K562 (cell line): ENCODE measurements around the gene PACSIN2. TPM values are rescaled to one million over a fixed set of nuclear protein-coding genes. Genes with fewer than 3 reads are reported as not detected.

Experiments used
- ATAC-seq: fragments of 200-7000 bp; cut with Tn5 transposase; 3 replicates; pipeline ENCODE4 v1.9.1; 2020; ENCODE audit warnings: moderate library complexity
- BruUV-seq: library from RNA; stranded (reverse); fragments of 400-500 nt; replicated peaks from 2 replicates; lab custom pipeline; 2021; lab: Mats Ljungman, UMichigan
- CTCF ChIA-PET: fragments of 300-600 bp; formaldehyde crosslinking; extraction: SDS; loops from one replicate; lab custom pipeline; 2021; ENCODE audit warnings: low intra/inter-chr PET ratio; lab: Yijun Ruan, JAX
- POLR2A ChIA-PET: fragments of 300-600, 350-650 bp; sonication (Branson Sonifier 250); formaldehyde crosslinking; extraction: SDS; loops from one replicate; lab custom pipeline; 2021; ENCODE audit warnings: antibody characterized with exemption, inconsistent platforms; lab: Yijun Ruan, JAX
- DNase-seq, 4 experiments: peaks; one replicate each; pipeline versions ENCODE4 v3.0.0 to v3.0.0-alpha.2; 2011 to 2018; ENCODE audit warnings: low spot score in 3 of 4, mixed read lengths in 3 of 4; ENCODE audit errors: extremely low read depth in 1 of 4
- FAIRE-seq: peaks from 2 replicates; lab custom pipeline; 2011; peaks lifted over from hg19 to GRCh38; lab: Jason Lieb, UNC
- H2AFZ ChIP-seq: 2 replicates; pipeline ENCODE4 v1.6.0; 2011; ENCODE audit warnings: low read depth, low read length, control low read depth, inconsistent platforms
- H3K27ac ChIP-seq: fragments of 200-600 bp; 3 replicates; pipeline ENCODE4 v1.8.0; 2011; ENCODE audit warnings: low read depth, mild to moderate bottlenecking, control low read depth, inconsistent platforms, low read length, moderate library complexity, mixed read lengths; ENCODE audit errors: extremely low read depth
- H3K27me3 ChIP-seq, 2 experiments: fragments of 300-600 bp in 1 of 2; 2 replicates in 1 of 2; 3 replicates in 1 of 2; pipeline versions ENCODE4 v1.6.0 to v1.8.0; 2011; ENCODE audit warnings: inconsistent platforms in 2 of 2, low read length in 2 of 2, mild to moderate bottlenecking in 1 of 2, mixed read lengths in 1 of 2, moderate library complexity in 1 of 2; ENCODE audit not compliant: control insufficient read depth in 2 of 2, insufficient read depth in 2 of 2
- H3K36me3 ChIP-seq: fragments of 300-600 bp; 3 replicates; pipeline ENCODE4 v1.8.0; 2011; ENCODE audit warnings: mild to moderate bottlenecking, low read length, inconsistent platforms; ENCODE audit not compliant: control insufficient read depth, insufficient read depth
- H3K4me1 ChIP-seq, 2 experiments: fragments of 200-600 bp in 1 of 2; replicated peaks in 1 of 2; 2 replicates in 1 of 2; 3 replicates in 1 of 2; pipeline versions ENCODE4 v1.5.1 to v1.8.0; 2011; ENCODE audit warnings: inconsistent platforms in 2 of 2, low read length in 2 of 2, mild to moderate bottlenecking in 1 of 2, mixed read lengths in 1 of 2, moderate library complexity in 1 of 2; ENCODE audit not compliant: control insufficient read depth in 2 of 2, insufficient read depth in 2 of 2
- H3K4me2 ChIP-seq: 2 replicates; pipeline ENCODE4 v1.6.1; 2011; ENCODE audit warnings: low read length, control low read depth, inconsistent platforms, mixed read lengths; ENCODE audit not compliant: insufficient read depth
- H3K4me3 ChIP-seq: fragments of 200-600 bp; sonication (generic), shearing (Covaris generic); 2 replicates; pipeline ENCODE4 v1.5.1; 2016; ENCODE audit warnings: control low read depth, inconsistent platforms
- H3K79me2 ChIP-seq: fragments of 200-600 bp; 3 replicates; pipeline ENCODE4 v1.8.0; 2011; ENCODE audit warnings: low read length, inconsistent platforms; ENCODE audit not compliant: control insufficient read depth, insufficient read depth
- H3K9ac ChIP-seq, 2 experiments: 2 replicates each; pipeline versions ENCODE4 v1.6.0 to v1.6.1; 2011; ENCODE audit warnings: low read depth in 2 of 2, low read length in 2 of 2, control low read depth in 1 of 2, inconsistent platforms in 1 of 2, mild to moderate bottlenecking in 1 of 2, mixed read lengths in 1 of 2; ENCODE audit not compliant: insufficient read depth in 1 of 2
- H3K9me1 ChIP-seq: one replicate; pipeline ENCODE4 v1.6.0; 2011; ENCODE audit warnings: inconsistent platforms, mild to moderate bottlenecking, low read length, moderate library complexity; ENCODE audit not compliant: control insufficient read depth, insufficient read depth
- H3K9me3 ChIP-seq: replicated peaks from 2 replicates; pipeline ENCODE4 v1.5.1; 2011; ENCODE audit warnings: low read depth, low read length, inconsistent platforms; ENCODE audit not compliant: control insufficient read depth, insufficient read depth
- H4K20me1 ChIP-seq: replicated peaks from 2 replicates; pipeline ENCODE4 v1.6.1; 2011; ENCODE audit warnings: low read length, inconsistent platforms, mixed read lengths; ENCODE audit not compliant: control insufficient read depth, insufficient read depth
- C11orf30 ChIP-seq: fragments of 450-650 bp; IDR thresholded peaks from 2 replicates; pipeline ENCODE4 v1.6.1; 2016; ENCODE audit warnings: low read depth, mild to moderate bottlenecking
- CAMTA2 ChIP-seq: fragments of 250-450 bp; sonication (Bioruptor Pico); conservative IDR thresholded peaks from 2 replicates; pipeline ENCODE4 v1.5.1; 2022
- CHD1 ChIP-seq: fragments of 200-600 bp; sonication (generic); IDR thresholded peaks from one replicate; pipeline ENCODE4 v1.6.1; 2012; ENCODE audit warnings: mild to moderate bottlenecking, moderate library complexity, low read length, inconsistent platforms
- FOS ChIP-seq: IDR thresholded peaks from 3 replicates; pipeline ENCODE4 v1.6.1; 2011; ENCODE audit not compliant: insufficient read length; ENCODE audit errors: extremely low read depth
- MBD2 ChIP-seq: sonication (generic); IDR thresholded peaks from 2 replicates; pipeline ENCODE4 v1.6.1; 2016; ENCODE audit warnings: low read depth, borderline replicate concordance
- MIER1 ChIP-seq: fragments of 450-650 bp; IDR thresholded peaks from 2 replicates; pipeline ENCODE4 v1.6.1; 2016; ENCODE audit warnings: antibody characterized with exemption, mild to moderate bottlenecking, low read depth
- NEUROD1 ChIP-seq: fragments of 150-350 bp; IDR thresholded peaks from 2 replicates; pipeline ENCODE4 v1.6.1; 2014; ENCODE audit warnings: borderline replicate concordance, low read length, low read depth; ENCODE audit not compliant: partially characterized antibody
- RFX1 ChIP-seq: fragments of 450-650 bp; IDR thresholded peaks from 2 replicates; pipeline ENCODE4 v1.6.1; 2016; ENCODE audit warnings: mild to moderate bottlenecking, moderate library complexity
- TEAD2 ChIP-seq: fragments of 450-650 bp; IDR thresholded peaks from 2 replicates; pipeline ENCODE4 v1.6.1; 2016; ENCODE audit warnings: missing genetic modification characterization, control low read depth, missing compliant biosample characterization
- USF2 ChIP-seq: sonication (generic); formaldehyde crosslinking; IDR thresholded peaks from 2 replicates; pipeline ENCODE4 v1.5.0; 2020; ENCODE audit warnings: missing genetic modification reagents
- ZKSCAN8 ChIP-seq: fragments of 200-800 bp; sonication (Bioruptor generic); IDR thresholded peaks from 2 replicates; pipeline ENCODE4 v1.6.1; 2016; ENCODE audit warnings: missing genetic modification characterization, missing compliant biosample characterization
- ZNF134 ChIP-seq: fragments of 250-450 bp; sonication (Bioruptor Pico); conservative IDR thresholded peaks from 2 replicates; pipeline ENCODE4 v1.4.0; 2020
- ZNF175 ChIP-seq: fragments of 200-800 bp; sonication (Bioruptor generic); IDR thresholded peaks from 2 replicates; pipeline ENCODE4 v1.6.1; 2016; ENCODE audit warnings: low read depth, mild to moderate bottlenecking, missing genetic modification characterization, missing compliant biosample characterization
- WGBS: fragments of 100-300 bp; shearing (Covaris generic); methylation state at CpG from one replicate; pipeline ENCODE4 v1.1.6; 2016; ENCODE audit warnings: low coverage, mixed read lengths; ENCODE audit not compliant: insufficient coverage; ENCODE audit errors: missing lambda C conversion rate; 5-methylcytosine and 5-hydroxymethylcytosine counted together
- in situ Hi-C: fragments of 300-500 bp; cut with MboI; formaldehyde crosslinking; loops from 4 replicates; pipeline ENCODE4 v1.15.0; 2018; ENCODE audit warnings: inconsistent platforms, mixed read lengths
- intact Hi-C: fragments of 100-400 bp; cut with micrococcal nuclease; formaldehyde crosslinking; loops from 2 replicates; pipeline ENCODE4 v1.14.2; 2022
- polyA plus RNA-seq, 8 experiments: library from polyadenylated mRNA; depleted of rRNA in 4 of 8; stranded (reverse) in 5 of 8; unstranded in 3 of 8; fragments of >200 nt; fragmentation: Nextera tagmentation in 2 of 8; fragmentation: Illumina TruSeq in 1 of 8; extraction: Ambion mirVana in 2 of 8; extraction: Trizol in 1 of 8; gene quantifications; 2 replicates each; pipeline versions ENCODE4 v1.2.1 to v1.2.3, GENCODE V29; 2011 to 2014; ENCODE audit warnings: inconsistent platforms in 1 of 8, missing spikeins in 1 of 8
- total RNA-seq, 7 experiments: library from RNA; depleted of rRNA in 6 of 7; stranded (reverse); fragments of >200 nt in 6 of 7; fragmentation: Illumina TruSeq in 2 of 7; extraction: Trizol in 2 of 7; gene quantifications; 2 replicates each; pipeline versions ENCODE4 v1.2.1 to v1.2.3, GENCODE V29; 2011 to 2021; ENCODE audit warnings: low replicate concordance in 1 of 7
- TF ChIP-seq, protein P1 (sequence below): sonication (generic); formaldehyde crosslinking; IDR thresholded peaks from 2 replicates; pipeline ENCODE4 v1.8.0; 2023; ENCODE audit warnings: mild to moderate bottlenecking, missing genetic modification reagents
- TF ChIP-seq, protein P2 (sequence below): fragments of 250-450 bp; sonication (Bioruptor Pico); IDR thresholded peaks from 2 replicates; pipeline ENCODE4 v1.4.0; 2020; ENCODE audit warnings: mild to moderate bottlenecking, moderate library complexity
- TF ChIP-seq, protein P3 (sequence below): sonication (generic); formaldehyde crosslinking; IDR thresholded peaks from 2 replicates; pipeline ENCODE4 v1.9.0; 2022; ENCODE audit warnings: mild to moderate bottlenecking, missing genetic modification reagents

The PACSIN2 gene
- total and polyA plus RNA-seq, 9 of the 15 experiments (the other 6 are each of a cell fraction or from before 2014, with no cell fraction given): 0.45 to 45.1 (median 23.9) TPM

- TF ChIP-seq RFX1: no peak
- no peak for TF ChIP-seq USF2 (CRISPR knock-in tag)
- no peak for TF ChIP-seq ZNF134 (CRISPR knock-in tag)
- no peak for TF ChIP-seq FOS
- no peak for TF ChIP-seq TEAD2 (tag)
- TF ChIP-seq C11orf30: no peak
- TF ChIP-seq CHD1: no peak
- no peak for TF ChIP-seq MIER1
- TF ChIP-seq ZKSCAN8 (CRISPR knock-in tag): no peak
- TF ChIP-seq, protein P1, sequence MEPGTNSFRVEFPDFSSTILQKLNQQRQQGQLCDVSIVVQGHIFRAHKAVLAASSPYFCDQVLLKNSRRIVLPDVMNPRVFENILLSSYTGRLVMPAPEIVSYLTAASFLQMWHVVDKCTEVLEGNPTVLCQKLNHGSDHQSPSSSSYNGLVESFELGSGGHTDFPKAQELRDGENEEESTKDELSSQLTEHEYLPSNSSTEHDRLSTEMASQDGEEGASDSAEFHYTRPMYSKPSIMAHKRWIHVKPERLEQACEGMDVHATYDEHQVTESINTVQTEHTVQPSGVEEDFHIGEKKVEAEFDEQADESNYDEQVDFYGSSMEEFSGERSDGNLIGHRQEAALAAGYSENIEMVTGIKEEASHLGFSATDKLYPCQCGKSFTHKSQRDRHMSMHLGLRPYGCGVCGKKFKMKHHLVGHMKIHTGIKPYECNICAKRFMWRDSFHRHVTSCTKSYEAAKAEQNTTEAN: no peak
- TF ChIP-seq MBD2: no peak
- TF ChIP-seq ZNF175: no peak
- no peak for TF ChIP-seq NEUROD1
- no peak for TF ChIP-seq CAMTA2
- TF ChIP-seq, protein P2, sequence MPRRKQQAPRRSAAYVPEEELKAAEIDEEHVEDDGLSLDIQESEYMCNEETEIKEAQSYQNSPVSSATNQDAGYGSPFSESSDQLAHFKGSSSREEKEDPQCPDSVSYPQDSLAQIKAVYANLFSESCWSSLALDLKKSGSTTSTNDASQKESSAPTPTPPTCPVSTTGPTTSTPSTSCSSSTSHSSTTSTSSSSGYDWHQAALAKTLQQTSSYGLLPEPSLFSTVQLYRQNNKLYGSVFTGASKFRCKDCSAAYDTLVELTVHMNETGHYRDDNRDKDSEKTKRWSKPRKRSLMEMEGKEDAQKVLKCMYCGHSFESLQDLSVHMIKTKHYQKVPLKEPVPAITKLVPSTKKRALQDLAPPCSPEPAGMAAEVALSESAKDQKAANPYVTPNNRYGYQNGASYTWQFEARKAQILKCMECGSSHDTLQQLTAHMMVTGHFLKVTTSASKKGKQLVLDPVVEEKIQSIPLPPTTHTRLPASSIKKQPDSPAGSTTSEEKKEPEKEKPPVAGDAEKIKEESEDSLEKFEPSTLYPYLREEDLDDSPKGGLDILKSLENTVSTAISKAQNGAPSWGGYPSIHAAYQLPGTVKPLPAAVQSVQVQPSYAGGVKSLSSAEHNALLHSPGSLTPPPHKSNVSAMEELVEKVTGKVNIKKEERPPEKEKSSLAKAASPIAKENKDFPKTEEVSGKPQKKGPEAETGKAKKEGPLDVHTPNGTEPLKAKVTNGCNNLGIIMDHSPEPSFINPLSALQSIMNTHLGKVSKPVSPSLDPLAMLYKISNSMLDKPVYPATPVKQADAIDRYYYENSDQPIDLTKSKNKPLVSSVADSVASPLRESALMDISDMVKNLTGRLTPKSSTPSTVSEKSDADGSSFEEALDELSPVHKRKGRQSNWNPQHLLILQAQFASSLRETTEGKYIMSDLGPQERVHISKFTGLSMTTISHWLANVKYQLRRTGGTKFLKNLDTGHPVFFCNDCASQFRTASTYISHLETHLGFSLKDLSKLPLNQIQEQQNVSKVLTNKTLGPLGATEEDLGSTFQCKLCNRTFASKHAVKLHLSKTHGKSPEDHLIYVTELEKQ (CRISPR knock-in tag): no peak
- TF ChIP-seq, protein P3, sequence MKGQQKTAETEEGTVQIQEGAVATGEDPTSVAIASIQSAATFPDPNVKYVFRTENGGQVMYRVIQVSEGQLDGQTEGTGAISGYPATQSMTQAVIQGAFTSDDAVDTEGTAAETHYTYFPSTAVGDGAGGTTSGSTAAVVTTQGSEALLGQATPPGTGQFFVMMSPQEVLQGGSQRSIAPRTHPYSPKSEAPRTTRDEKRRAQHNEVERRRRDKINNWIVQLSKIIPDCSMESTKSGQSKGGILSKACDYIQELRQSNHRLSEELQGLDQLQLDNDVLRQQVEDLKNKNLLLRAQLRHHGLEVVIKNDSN: no peak
- ChIA-PET POLR2A (no interaction called here), CTCF (no interaction called here)
- Histone ChIP-seq H3K9me1 (peaks cover 3% of the 10 kb centered on the region), H3K4me2 (no peak overlapping the region), H4K20me1 (peaks cover 36% of the 10 kb centered on the region), H3K4me1 (peaks cover 7 to 24% of the 10 kb centered on the region in 2 experiments; a peak in 4 of 5 replicates), H3K36me3 (no peaks in the 10 kb centered on the region), H3K4me3 (no peak overlapping the region), H3K9me3 (no peaks in the 10 kb centered on the region), H3K27ac (no peak overlapping the region), H3K9ac (0 out of 4 replicates have a peak overlapping the region, but pooled peaks of 1 of the 2 experiments have one; percentile 68), H2AFZ (no peak overlapping the region), H3K27me3 (no peaks in the 10 kb centered on the region), H3K79me2 (peaks cover 64% of the 10 kb centered on the region)
- DNase-seq: no peak
- BruUV-seq: no TSS peak
- no peak for ATAC-seq
- 53% methylated on average over 9 of the region's 13 CpGs for WGBS
- intact Hi-C loops: no loop called here
- in situ Hi-C loops: no loop called here
- FAIRE-seq: no peak
Observed at GRCh38 chr22:42951093-42951710, 63.7 kb downstream of the PACSIN2 start.
